K562 (cell line): ENCODE data around the gene PDE3A. TPM values are rescaled to one million over a fixed set of nuclear protein-coding genes. Genes with fewer than 3 reads are reported as not detected.

Source experiments
- ATAC-seq: fragments of 200-7000 bp; cut with Tn5 transposase; 3 replicates; pipeline ENCODE4 v1.9.1; 2020; ENCODE audit warnings: moderate library complexity
- BruUV-seq: library from RNA; stranded (reverse); fragments of 400-500 nt; replicated peaks from 2 replicates; lab custom pipeline; 2021; lab: Mats Ljungman, UMichigan
- CTCF ChIA-PET: fragments of 300-600 bp; formaldehyde crosslinking; extraction: SDS; loops from one replicate; lab custom pipeline; 2021; ENCODE audit warnings: low intra/inter-chr PET ratio; lab: Yijun Ruan, JAX
- POLR2A ChIA-PET: fragments of 300-600, 350-650 bp; sonication (Branson Sonifier 250); formaldehyde crosslinking; extraction: SDS; loops from one replicate; lab custom pipeline; 2021; ENCODE audit warnings: antibody characterized with exemption, inconsistent platforms; lab: Yijun Ruan, JAX
- DNase-seq, 4 experiments: peaks; one replicate each; pipeline versions ENCODE4 v3.0.0 to v3.0.0-alpha.2; 2011 to 2018; ENCODE audit warnings: low spot score in 3 of 4, mixed read lengths in 3 of 4; ENCODE audit errors: extremely low read depth in 1 of 4
- FAIRE-seq: peaks from 2 replicates; lab custom pipeline; 2011; peaks lifted over from hg19 to GRCh38; lab: Jason Lieb, UNC
- H2AFZ ChIP-seq: 2 replicates; pipeline ENCODE4 v1.6.0; 2011; ENCODE audit warnings: low read depth, low read length, control low read depth, inconsistent platforms
- H3K27ac ChIP-seq: fragments of 200-600 bp; 3 replicates; pipeline ENCODE4 v1.8.0; 2011; ENCODE audit warnings: low read depth, mild to moderate bottlenecking, control low read depth, inconsistent platforms, low read length, moderate library complexity, mixed read lengths; ENCODE audit errors: extremely low read depth
- H3K27me3 ChIP-seq, 2 experiments: fragments of 300-600 bp in 1 of 2; 2 replicates in 1 of 2; 3 replicates in 1 of 2; pipeline versions ENCODE4 v1.6.0 to v1.8.0; 2011; ENCODE audit warnings: inconsistent platforms in 2 of 2, low read length in 2 of 2, mild to moderate bottlenecking in 1 of 2, mixed read lengths in 1 of 2, moderate library complexity in 1 of 2; ENCODE audit not compliant: control insufficient read depth in 2 of 2, insufficient read depth in 2 of 2
- H3K36me3 ChIP-seq: fragments of 300-600 bp; 3 replicates; pipeline ENCODE4 v1.8.0; 2011; ENCODE audit warnings: mild to moderate bottlenecking, low read length, inconsistent platforms; ENCODE audit not compliant: control insufficient read depth, insufficient read depth
- H3K4me1 ChIP-seq, 2 experiments: fragments of 200-600 bp in 1 of 2; replicated peaks in 1 of 2; 2 replicates in 1 of 2; 3 replicates in 1 of 2; pipeline versions ENCODE4 v1.5.1 to v1.8.0; 2011; ENCODE audit warnings: inconsistent platforms in 2 of 2, low read length in 2 of 2, mild to moderate bottlenecking in 1 of 2, mixed read lengths in 1 of 2, moderate library complexity in 1 of 2; ENCODE audit not compliant: control insufficient read depth in 2 of 2, insufficient read depth in 2 of 2
- H3K4me2 ChIP-seq: 2 replicates; pipeline ENCODE4 v1.6.1; 2011; ENCODE audit warnings: low read length, control low read depth, inconsistent platforms, mixed read lengths; ENCODE audit not compliant: insufficient read depth
- H3K4me3 ChIP-seq: fragments of 200-600 bp; sonication (generic), shearing (Covaris generic); 2 replicates; pipeline ENCODE4 v1.5.1; 2016; ENCODE audit warnings: control low read depth, inconsistent platforms
- H3K79me2 ChIP-seq: fragments of 200-600 bp; 3 replicates; pipeline ENCODE4 v1.8.0; 2011; ENCODE audit warnings: low read length, inconsistent platforms; ENCODE audit not compliant: control insufficient read depth, insufficient read depth
- H3K9ac ChIP-seq, 2 experiments: 2 replicates each; pipeline versions ENCODE4 v1.6.0 to v1.6.1; 2011; ENCODE audit warnings: low read depth in 2 of 2, low read length in 2 of 2, control low read depth in 1 of 2, inconsistent platforms in 1 of 2, mild to moderate bottlenecking in 1 of 2, mixed read lengths in 1 of 2; ENCODE audit not compliant: insufficient read depth in 1 of 2
- H3K9me1 ChIP-seq: one replicate; pipeline ENCODE4 v1.6.0; 2011; ENCODE audit warnings: inconsistent platforms, mild to moderate bottlenecking, low read length, moderate library complexity; ENCODE audit not compliant: control insufficient read depth, insufficient read depth
- H3K9me3 ChIP-seq: replicated peaks from 2 replicates; pipeline ENCODE4 v1.5.1; 2011; ENCODE audit warnings: low read depth, low read length, inconsistent platforms; ENCODE audit not compliant: control insufficient read depth, insufficient read depth
- H4K20me1 ChIP-seq: replicated peaks from 2 replicates; pipeline ENCODE4 v1.6.1; 2011; ENCODE audit warnings: low read length, inconsistent platforms, mixed read lengths; ENCODE audit not compliant: control insufficient read depth, insufficient read depth
- EP400 ChIP-seq: fragments of 450-650 bp; IDR thresholded peaks from 2 replicates; pipeline ENCODE4 v1.6.1; 2017; ENCODE audit warnings: antibody characterized with exemption, mild to moderate bottlenecking, moderate library complexity
- GABPB2 ChIP-seq: fragments of 250-450 bp; sonication (Bioruptor Pico); conservative IDR thresholded peaks from 2 replicates; pipeline ENCODE4 v1.5.1; 2021; ENCODE audit warnings: mild to moderate bottlenecking
- GTF2E2 ChIP-seq: fragments of 200-800 bp; sonication (Bioruptor generic); IDR thresholded peaks from 2 replicates; pipeline ENCODE4 v1.6.1; 2016; ENCODE audit warnings: missing genetic modification characterization, missing compliant biosample characterization
- HMGN3 ChIP-seq: IDR thresholded peaks from 2 replicates; pipeline ENCODE4 v1.6.1; 2011; ENCODE audit warnings: borderline replicate concordance, low read depth, mild to moderate bottlenecking, mixed read lengths, low read length; ENCODE audit not compliant: insufficient read length; ENCODE audit errors: extremely low read depth
- NEUROD1 ChIP-seq: fragments of 150-350 bp; IDR thresholded peaks from 2 replicates; pipeline ENCODE4 v1.6.1; 2014; ENCODE audit warnings: borderline replicate concordance, low read length, low read depth; ENCODE audit not compliant: partially characterized antibody
- SREBF1 ChIP-seq: fragments of 150-350 bp; IDR thresholded peaks from 2 replicates; pipeline ENCODE4 v1.6.1; 2014; ENCODE audit warnings: antibody characterized with exemption, low read depth, low read length, borderline replicate concordance
- ZFP36 ChIP-seq: fragments of 150-350 bp; IDR thresholded peaks from 2 replicates; pipeline ENCODE4 v1.6.1; 2018; ENCODE audit warnings: low read length, low read depth; ENCODE audit not compliant: partially characterized antibody
- ZNF133 ChIP-seq: fragments of 250-450 bp; sonication (Bioruptor Pico); IDR thresholded peaks from 2 replicates; pipeline ENCODE4 v1.4.0; 2020; ENCODE audit warnings: mild to moderate bottlenecking
- ZNF717 ChIP-seq: fragments of 250-450 bp; sonication (Bioruptor Pico); IDR thresholded peaks from 2 replicates; pipeline ENCODE4 v1.5.0; 2021
- WGBS: fragments of 100-300 bp; shearing (Covaris generic); methylation state at CpG from one replicate; pipeline ENCODE4 v1.1.6; 2016; ENCODE audit warnings: low coverage, mixed read lengths; ENCODE audit not compliant: insufficient coverage; ENCODE audit errors: missing lambda C conversion rate; 5-methylcytosine and 5-hydroxymethylcytosine counted together
- in situ Hi-C: fragments of 300-500 bp; cut with MboI; formaldehyde crosslinking; loops from 4 replicates; pipeline ENCODE4 v1.15.0; 2018; ENCODE audit warnings: inconsistent platforms, mixed read lengths
- intact Hi-C: fragments of 100-400 bp; cut with micrococcal nuclease; formaldehyde crosslinking; loops from 2 replicates; pipeline ENCODE4 v1.14.2; 2022
- polyA plus RNA-seq, 8 experiments: library from polyadenylated mRNA; depleted of rRNA in 4 of 8; stranded (reverse) in 5 of 8; unstranded in 3 of 8; fragments of >200 nt; fragmentation: Nextera tagmentation in 2 of 8; fragmentation: Illumina TruSeq in 1 of 8; extraction: Ambion mirVana in 2 of 8; extraction: Trizol in 1 of 8; gene quantifications; 2 replicates each; pipeline versions ENCODE4 v1.2.1 to v1.2.3, GENCODE V29; 2011 to 2014; ENCODE audit warnings: inconsistent platforms in 1 of 8, missing spikeins in 1 of 8
- total RNA-seq, 7 experiments: library from RNA; depleted of rRNA in 6 of 7; stranded (reverse); fragments of >200 nt in 6 of 7; fragmentation: Illumina TruSeq in 2 of 7; extraction: Trizol in 2 of 7; gene quantifications; 2 replicates each; pipeline versions ENCODE4 v1.2.1 to v1.2.3, GENCODE V29; 2011 to 2021; ENCODE audit warnings: low replicate concordance in 1 of 7
- TF ChIP-seq, protein P1 (sequence below): IDR thresholded peaks from 2 replicates; pipeline ENCODE4 v1.6.1; 2011; ENCODE audit not compliant: insufficient read length; ENCODE audit errors: extremely low read depth
- TF ChIP-seq, protein P2 (sequence below): fragments of 150-350 bp; IDR thresholded peaks from 2 replicates; pipeline ENCODE4 v1.6.1; 2014; ENCODE audit warnings: low read depth, mild to moderate bottlenecking, low read length, borderline replicate concordance
- TF ChIP-seq, protein P3 (sequence below): fragments of 450-650 bp; IDR thresholded peaks from 2 replicates; pipeline ENCODE4 v1.7.0; 2016; ENCODE audit warnings: borderline replicate concordance
- TF ChIP-seq, protein P4 (sequence below): fragments of 250-450 bp; sonication (Bioruptor Pico); IDR thresholded peaks from 2 replicates; pipeline ENCODE4 v1.5.0; 2021

PDE3A gene
- total and polyA plus RNA-seq, 9 of the 15 experiments (the other 6 are each of a cell fraction or from before 2014, with no cell fraction given): 0.02 TPM; not detected in 8

DNA sequence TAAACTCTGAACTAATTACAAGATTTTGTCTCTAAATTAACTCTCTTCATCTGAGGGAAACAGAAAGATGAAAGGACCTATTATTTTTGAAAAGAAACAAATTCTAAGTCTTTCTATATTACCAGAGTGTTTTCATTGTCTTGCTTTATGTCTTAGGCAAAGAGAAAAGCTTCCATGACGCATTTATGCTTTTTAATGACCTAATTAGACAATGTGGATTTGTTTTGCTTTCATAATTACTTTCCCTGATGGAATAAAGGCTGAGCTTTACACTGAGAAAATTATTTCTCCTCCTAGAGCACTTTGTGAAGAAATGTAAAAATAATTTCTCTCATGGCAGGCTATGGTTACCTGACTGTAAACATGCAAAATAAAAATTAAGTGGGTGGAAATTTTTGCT, 188.8 kb downstream of the PDE3A start:
- H3K79me2 ChIP-seq: no peaks in the 10 kb centered on the region
- no peak overlapping the region for H2AFZ ChIP-seq
- H3K9me3 ChIP-seq: no peaks in the 10 kb centered on the region
- no peak overlapping the region for H3K4me2 ChIP-seq
- no peaks in the 10 kb centered on the region for H4K20me1 ChIP-seq
- H3K27me3 ChIP-seq: no peaks in the 10 kb centered on the region
- no peaks in the 10 kb centered on the region for H3K4me1 ChIP-seq
- no peaks in the 10 kb centered on the region for H3K9me1 ChIP-seq
- POLR2A ChIA-PET: no interaction called here
- CTCF ChIA-PET: no interaction called here
- BruUV-seq: no TSS peak
- DNase-seq (no peak), ATAC-seq (no peak), FAIRE-seq (no peak)
- TF ChIP-seq ZNF133 (CRISPR knock-in tag): no peak
- no peak for TF ChIP-seq ZNF717 (CRISPR knock-in tag)
- no peak for TF ChIP-seq HMGN3
- TF ChIP-seq, protein P1, sequence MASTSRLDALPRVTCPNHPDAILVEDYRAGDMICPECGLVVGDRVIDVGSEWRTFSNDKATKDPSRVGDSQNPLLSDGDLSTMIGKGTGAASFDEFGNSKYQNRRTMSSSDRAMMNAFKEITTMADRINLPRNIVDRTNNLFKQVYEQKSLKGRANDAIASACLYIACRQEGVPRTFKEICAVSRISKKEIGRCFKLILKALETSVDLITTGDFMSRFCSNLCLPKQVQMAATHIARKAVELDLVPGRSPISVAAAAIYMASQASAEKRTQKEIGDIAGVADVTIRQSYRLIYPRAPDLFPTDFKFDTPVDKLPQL: no peak
- no peak for TF ChIP-seq ZFP36
- TF ChIP-seq SREBF1: no peak
- TF ChIP-seq, protein P2, sequence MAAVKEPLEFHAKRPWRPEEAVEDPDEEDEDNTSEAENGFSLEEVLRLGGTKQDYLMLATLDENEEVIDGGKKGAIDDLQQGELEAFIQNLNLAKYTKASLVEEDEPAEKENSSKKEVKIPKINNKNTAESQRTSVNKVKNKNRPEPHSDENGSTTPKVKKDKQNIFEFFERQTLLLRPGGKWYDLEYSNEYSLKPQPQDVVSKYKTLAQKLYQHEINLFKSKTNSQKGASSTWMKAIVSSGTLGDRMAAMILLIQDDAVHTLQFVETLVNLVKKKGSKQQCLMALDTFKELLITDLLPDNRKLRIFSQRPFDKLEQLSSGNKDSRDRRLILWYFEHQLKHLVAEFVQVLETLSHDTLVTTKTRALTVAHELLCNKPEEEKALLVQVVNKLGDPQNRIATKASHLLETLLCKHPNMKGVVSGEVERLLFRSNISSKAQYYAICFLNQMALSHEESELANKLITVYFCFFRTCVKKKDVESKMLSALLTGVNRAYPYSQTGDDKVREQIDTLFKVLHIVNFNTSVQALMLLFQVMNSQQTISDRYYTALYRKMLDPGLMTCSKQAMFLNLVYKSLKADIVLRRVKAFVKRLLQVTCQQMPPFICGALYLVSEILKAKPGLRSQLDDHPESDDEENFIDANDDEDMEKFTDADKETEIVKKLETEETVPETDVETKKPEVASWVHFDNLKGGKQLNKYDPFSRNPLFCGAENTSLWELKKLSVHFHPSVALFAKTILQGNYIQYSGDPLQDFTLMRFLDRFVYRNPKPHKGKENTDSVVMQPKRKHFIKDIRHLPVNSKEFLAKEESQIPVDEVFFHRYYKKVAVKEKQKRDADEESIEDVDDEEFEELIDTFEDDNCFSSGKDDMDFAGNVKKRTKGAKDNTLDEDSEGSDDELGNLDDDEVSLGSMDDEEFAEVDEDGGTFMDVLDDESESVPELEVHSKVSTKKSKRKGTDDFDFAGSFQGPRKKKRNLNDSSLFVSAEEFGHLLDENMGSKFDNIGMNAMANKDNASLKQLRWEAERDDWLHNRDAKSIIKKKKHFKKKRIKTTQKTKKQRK: no peak
- no peak for TF ChIP-seq NEUROD1
- TF ChIP-seq, protein P3, sequence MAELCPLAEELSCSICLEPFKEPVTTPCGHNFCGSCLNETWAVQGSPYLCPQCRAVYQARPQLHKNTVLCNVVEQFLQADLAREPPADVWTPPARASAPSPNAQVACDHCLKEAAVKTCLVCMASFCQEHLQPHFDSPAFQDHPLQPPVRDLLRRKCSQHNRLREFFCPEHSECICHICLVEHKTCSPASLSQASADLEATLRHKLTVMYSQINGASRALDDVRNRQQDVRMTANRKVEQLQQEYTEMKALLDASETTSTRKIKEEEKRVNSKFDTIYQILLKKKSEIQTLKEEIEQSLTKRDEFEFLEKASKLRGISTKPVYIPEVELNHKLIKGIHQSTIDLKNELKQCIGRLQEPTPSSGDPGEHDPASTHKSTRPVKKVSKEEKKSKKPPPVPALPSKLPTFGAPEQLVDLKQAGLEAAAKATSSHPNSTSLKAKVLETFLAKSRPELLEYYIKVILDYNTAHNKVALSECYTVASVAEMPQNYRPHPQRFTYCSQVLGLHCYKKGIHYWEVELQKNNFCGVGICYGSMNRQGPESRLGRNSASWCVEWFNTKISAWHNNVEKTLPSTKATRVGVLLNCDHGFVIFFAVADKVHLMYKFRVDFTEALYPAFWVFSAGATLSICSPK: no peak
- TF ChIP-seq GABPB2 (CRISPR knock-in tag): no peak
- no peak for TF ChIP-seq EP400
- TF ChIP-seq GTF2E2 (tag): no peak
- TF ChIP-seq, protein P4, sequence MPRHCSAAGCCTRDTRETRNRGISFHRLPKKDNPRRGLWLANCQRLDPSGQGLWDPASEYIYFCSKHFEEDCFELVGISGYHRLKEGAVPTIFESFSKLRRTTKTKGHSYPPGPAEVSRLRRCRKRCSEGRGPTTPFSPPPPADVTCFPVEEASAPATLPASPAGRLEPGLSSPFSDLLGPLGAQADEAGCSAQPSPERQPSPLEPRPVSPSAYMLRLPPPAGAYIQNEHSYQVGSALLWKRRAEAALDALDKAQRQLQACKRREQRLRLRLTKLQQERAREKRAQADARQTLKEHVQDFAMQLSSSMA (CRISPR knock-in tag): no peak
- in situ Hi-C loops: no loop called here
- no peak overlapping the region for H3K9ac ChIP-seq
- H3K4me3 ChIP-seq: no peak overlapping the region
- 0% methylated on average over 1 of the region's 1 CpG for WGBS
- intact Hi-C loops: no loop called here
- no peak overlapping the region for H3K27ac ChIP-seq
- H3K36me3 ChIP-seq: no peaks in the 10 kb centered on the region
